Right ventricle myocardium inferior (tissue), 1 donor: ENCODE measurements around the gene GSDMA. TPM values are rescaled to one million over a fixed set of nuclear protein-coding genes. Genes with fewer than 3 reads are reported as not detected.
"Not testable (repeated sequence)": the region's sequence is repeated elsewhere in the genome, so short reads cannot be mapped to it uniquely, and the experiment has no call there.

Experiments used
- ATAC-seq: fragments of 200-7000 bp; cut with Tn5 transposase; one replicate; pipeline ENCODE4 v1.9.1; 2020; ENCODE audit warnings: mild to moderate bottlenecking, moderate library complexity
- DNase-seq: peaks from one replicate; pipeline ENCODE4 v3.0.0; 2021; ENCODE audit errors: missing footprints
- intact Hi-C: fragments of 100-400 bp; cut with DNase I; formaldehyde crosslinking; loops from one replicate; pipeline ENCODE4 v1.11.0; 2022
- total RNA-seq: library from RNA; stranded (reverse); fragmentation: NEBNext Ultra II Directional; extraction: Animal tissue kit (Norgen Biotek cat#: 25700); gene quantifications from one replicate; pipeline ENCODE4 v1.2.1, GENCODE V29; 2021
- donor health status: DM: no; HTN: yes; CAD: no; lungs with severe emphysema.

Gene GSDMA
- total RNA-seq, 1 donor from 2014 or later: 1.4 TPM

DNA sequence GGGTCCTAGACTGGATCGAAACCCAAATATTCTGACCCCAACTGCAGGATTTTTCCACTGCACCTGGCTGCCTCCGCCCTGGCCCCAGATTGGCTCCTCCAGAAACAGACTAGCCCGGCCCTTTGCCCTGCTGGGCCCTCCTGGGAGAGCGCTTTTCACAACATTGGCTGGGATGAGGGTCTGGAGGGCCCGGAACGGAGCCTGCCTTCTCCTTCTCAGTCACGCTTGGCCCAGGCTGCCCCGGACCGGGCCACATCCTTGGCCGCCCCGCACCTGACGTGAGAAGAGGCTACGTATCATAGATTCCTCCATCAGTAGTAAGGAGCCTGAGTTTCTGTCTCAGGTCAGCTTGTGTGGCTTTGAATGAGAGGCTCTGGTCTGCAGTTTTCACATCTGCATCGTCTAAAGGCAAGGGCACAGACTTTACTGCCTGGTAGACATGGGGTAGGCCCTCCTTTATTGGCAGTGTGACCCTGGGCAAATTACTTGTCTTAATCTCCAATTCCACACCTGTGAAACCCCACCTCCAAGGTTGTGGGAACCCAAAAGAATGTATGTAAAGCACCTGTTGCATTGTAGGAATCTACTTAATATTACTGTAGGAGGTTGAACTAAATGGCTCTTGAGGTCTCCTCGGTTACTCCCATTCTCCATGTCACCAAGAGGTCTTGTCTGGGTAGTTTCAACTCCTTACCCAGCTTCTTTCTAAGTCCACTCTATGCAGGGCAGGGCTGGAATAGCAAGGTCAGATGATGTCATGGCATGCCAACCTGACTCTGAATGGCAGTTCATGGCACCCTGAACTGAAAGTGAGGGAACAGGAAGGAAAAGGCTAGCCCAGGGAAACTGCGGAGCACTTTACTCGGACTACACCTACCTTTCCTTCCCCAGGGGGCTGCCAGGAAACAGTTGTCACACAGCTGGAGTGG, 34.6 kb upstream of the GSDMA start:
- peak; percentile 81 for DNase-seq
- intact Hi-C loops: loop anchor here (2.0 kb wide), 1 partner anchor 53 kb away; the partner anchor contains the start of gene PSMD3
- ATAC-seq: peak; percentile 56

DNA sequence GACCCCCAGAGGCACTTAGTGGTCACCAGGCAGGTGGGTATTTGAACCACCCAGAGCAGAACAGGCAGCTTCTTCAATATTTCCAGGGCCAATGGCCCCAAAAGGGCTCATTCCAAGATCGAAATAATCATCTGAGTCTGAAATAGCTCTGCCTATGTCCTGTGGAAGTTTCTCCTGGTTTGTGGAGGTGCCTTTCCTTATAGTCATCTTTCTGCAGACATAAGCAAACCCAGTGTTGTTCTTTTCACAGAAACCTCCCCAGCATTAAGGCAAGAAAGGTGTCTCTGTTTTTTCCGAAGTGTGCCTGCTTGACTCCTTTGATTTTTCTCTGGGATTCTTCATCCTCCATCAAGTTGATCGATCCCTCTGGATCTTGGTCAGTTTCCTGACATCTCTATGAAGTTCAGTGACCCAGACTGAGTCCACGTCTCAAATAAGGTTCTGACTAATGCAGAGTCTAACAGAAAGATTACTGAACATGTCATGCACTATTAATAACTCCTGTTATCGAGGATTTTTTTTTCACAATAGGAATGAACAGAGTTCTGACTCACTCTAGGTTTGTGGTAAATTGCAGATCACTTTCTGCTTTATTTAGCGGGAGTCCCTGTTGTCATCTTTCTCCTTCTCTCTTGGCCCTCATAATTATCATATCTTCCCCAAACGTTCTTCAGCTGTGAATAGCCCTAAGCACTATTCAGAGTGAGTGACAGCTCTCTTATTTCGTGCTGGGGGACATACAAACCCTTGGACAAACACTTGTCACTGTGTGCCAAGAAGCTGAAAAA, 33.8 kb upstream of the GSDMA start:
- DNase-seq (no peak), ATAC-seq (peak; percentile 20)

DNA sequence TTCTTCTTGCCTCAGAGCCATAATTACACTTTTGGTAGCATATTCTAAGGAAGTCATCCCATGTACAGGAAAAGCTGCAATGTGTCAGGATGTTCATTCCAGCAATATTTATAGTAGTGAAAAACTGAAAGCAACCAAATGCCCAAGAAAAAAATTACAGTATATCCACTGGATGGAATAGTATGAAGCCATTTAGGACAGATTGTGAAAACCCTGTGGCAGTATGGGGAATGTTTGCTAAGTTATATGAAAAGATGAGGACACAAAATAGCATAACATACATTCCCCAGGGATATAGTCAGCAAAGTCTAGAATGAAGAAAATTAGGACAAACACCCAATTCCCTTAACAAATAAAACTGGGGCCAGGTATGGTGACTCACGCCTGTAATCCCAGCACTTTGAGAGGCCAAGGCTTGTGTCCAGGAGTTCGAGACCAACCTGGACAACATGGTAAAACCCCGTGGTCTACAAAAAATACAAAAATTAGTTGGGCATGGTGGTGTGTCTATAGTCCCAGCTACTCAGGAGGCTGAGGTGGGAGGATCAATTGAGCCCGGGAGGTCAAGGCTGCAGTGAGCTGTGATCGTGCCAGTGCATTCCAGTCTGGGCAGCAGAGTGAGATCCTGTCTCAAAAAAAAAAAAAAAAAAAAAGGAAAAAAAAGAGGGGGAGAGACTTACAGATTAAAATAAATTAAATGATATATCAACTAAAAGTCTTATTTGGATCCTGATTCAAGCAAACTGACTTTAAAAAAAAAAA, 33.0 kb upstream of the GSDMA start:
- ATAC-seq (no peak), DNase-seq (no peak)
- intact Hi-C loops: loop anchor here (1.0 to 2.0 kb wide), 2 partner anchors 22 to 51 kb away; partner anchors contain the start of gene PSMD3

More for the DNA sequence above, 33.8 kb upstream of the GSDMA start:
- intact Hi-C loops: loop anchor here (1.0 to 2.0 kb wide), 2 partner anchors 23 to 52 kb away; partner anchors contain the start of gene PSMD3

DNA sequence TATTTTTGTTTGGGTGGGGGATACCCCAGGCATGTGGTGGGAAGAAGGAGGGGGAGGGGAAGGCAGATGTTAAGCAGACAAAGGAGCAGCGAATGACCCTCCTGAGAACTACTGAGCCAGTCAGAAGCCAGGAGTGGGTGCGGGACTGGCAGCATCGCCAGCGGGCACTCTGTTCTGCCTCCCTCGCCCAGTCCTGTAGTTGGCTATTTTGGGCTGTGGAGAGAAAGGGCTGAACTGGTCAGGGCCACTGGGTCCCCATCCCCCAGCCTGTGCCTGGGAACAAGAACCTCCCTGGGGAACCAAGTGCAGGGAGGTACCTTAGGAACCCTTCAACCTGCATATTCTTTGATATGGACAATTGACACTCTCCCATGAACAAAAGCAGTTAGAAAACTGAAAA, 28.9 kb upstream of the GSDMA start:
- DNase-seq: no peak
- peak; percentile 83 for ATAC-seq
- intact Hi-C loops: no loop called here

DNA sequence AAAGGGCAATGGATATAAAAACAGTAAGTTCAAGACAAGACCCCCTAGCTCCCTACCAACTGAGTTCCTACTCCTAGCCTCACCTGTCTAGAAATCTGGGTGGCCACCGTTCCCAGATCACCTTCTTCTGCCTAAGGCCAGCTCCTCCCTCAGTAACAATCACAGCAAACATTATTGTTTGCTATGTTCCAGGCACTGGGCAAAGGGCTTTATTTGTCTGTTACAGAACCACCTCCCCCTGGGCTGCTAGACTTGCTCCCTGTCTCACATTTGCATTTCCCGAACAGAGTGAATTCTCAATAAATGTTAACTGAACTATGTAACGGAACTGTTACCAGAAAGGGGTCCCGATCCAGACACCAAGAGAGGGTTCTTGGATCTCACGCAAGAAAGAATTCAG, 28.5 kb upstream of the GSDMA start:
- DNase-seq (no peak), ATAC-seq (no peak)
- intact Hi-C loops: no loop called here

DNA sequence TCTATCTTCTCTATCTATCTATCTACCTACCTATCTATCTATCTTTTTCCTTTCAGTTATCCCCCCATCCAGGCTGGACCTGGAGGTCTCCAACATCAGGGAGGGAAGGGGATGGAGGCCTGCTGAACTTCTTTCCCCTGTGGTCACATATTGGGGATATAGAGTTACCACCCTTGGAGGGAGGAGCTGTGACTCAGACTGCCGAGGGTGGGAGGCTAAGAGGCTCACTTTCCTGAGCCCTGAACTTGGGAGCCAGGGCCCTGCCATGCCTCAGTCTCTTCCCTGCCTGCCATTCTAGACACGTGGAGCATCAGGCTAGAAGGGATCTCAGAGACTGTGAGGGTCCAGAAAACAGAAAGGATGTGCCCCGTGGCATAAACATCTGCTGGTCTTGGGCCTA, 26.9 kb upstream of the GSDMA start:
- intact Hi-C loops: no loop called here
- ATAC-seq (no peak), DNase-seq (no peak)

DNA sequence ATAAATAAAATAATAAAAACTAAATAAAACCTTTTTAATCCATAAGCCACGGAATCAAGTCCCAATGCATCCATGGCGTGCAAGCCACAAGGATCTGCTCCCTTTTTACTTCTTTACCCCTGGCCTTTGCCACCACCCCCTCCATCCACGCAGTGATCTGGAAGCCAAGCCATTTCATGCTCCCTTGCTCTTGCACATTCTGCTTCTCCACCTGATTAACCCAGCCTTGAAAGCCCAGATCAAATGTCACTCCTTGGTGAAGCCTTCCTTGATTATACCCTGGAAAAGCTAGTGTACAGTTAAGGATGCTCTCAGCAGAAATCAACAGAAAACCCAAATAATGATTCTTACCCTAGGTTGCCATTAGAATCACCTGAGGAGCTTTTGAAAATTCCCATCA, 25.4 kb upstream of the GSDMA start:
- intact Hi-C loops: no loop called here
- ATAC-seq (no peak), DNase-seq (no peak)

DNA sequence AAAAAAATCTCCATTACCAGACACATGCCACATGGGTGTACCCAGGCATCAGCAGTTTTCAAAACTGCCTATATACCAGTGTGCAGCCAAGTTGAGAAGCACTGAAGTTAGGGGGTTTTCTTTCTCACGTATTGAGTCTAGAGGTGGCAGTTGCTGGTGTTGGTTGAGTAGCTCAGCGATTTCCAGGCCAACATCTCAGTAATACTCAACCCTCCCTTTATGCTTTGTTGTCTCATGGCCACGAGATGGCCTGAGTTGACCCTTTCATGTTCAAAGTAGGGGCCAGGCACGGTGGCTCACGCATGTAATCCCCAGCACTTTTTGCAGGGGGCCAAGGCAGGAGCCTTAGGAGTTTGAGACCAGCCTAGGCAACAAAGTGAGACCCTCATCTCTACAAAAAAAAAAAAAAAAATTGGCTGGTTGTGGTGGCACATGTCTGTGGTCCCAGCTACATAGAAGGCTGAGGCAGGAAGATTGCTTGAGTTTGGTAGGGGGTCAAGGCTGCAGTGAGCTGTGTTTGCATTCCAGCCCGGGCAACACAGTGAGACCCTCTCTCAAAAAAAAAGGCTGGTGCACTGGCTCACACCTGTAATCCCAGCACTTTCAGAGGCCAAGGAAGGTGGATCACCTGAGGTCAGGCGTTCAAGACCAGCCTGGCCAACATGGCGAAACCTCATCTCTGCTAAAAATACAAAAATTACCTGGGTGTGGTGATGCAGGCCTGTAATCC, 24.5 kb upstream of the GSDMA start:
- ATAC-seq (no peak), DNase-seq (peak; percentile 53)
- intact Hi-C loops: no loop called here

DNA sequence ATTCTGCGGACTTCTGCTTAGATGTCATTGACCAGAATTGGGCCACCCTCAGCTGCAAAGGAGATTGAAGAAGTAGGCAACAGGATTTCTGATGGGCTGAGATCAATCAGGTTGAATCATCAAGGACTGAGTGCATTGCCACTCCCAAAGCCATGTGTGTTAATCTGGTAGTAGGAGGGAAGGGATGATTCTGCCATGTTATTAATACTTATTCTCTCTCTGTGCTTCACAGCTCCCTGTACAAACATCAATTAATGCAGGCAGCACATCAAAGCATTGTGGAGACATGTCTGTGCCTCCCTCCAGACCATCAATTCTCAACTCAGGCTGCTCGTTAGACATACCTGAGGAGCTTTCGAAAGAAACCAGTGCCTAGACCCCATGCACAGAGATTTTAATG, 23.7 kb upstream of the GSDMA start:
- DNase-seq: no peak
- intact Hi-C loops: no loop called here
- ATAC-seq: no peak

DNA sequence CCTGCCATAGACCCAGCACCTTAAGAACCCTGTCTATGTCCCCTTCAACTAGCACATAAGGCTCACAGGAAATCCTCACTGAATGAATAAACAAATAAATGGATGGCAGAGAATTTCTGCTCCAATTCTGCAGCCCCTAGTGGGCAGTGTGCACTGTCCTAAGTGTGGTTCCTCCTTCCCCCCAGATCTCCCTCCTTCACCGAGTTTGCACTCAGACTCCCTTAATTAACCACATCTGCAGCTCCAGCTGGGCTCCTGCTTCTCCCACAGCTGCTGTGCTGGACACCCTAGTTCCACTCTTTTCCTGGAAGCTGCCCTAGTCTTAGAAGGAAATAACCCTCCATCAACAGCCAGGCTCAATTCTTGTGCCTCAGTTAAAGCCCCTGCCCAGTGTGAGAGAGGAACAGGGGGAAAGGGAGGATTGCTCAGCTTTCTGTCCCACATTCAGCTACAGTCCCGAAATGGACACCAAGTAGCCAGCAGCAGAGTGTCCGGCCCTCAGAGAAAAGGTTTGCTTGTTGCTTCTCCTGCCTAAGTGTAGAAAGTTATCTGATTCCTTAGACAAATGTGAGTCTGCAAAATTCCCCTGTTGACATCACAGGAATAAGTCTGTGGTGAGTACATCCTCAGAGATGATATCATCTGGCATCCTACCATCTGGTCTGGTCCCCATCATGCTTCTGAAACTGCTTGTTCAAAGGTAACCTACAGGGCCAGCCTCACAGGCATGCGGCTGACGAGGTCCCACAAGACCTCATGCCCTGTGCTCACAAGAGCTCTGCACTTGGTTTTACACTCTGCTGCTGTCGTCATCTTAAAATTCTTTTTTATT, 23.0 kb upstream of the GSDMA start:
- intact Hi-C loops: no loop called here
- DNase-seq (peak; percentile 32), ATAC-seq (peak; percentile 74)

DNA sequence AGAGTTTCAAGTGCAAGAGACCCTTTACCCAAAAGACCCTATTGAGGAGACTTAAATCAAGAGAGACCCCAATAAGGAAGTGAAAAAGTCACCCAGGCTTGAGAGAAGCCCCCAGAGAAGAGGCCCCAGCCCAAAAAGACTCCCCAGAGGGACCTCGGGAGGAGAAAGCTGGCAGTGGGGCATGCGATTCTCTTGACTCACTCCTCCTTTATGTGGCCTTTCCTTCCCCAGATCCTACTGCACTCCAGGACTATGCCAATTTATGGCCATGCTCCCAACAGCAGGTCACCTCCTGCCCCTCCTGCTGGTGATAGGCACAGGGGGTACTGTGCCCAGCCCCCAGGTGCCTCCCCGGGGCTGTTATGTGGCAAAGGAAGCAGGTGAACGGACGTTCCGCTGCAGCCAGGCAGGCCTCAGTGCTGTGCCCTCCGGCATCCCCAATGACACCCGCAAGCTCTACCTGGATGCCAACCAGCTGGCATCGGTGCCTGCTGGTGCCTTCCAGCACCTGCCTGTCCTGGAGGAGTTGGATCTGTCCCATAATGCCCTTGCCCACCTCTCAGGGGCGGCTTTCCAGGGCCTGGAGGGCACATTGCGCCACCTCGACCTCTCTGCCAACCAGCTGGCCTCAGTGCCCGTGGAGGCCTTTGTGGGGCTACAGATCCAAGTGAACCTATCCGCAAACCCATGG, 19.0 kb upstream of the GSDMA start:
- intact Hi-C loops: no loop called here
- ATAC-seq (no peak), DNase-seq (peak; percentile 48)

DNA sequence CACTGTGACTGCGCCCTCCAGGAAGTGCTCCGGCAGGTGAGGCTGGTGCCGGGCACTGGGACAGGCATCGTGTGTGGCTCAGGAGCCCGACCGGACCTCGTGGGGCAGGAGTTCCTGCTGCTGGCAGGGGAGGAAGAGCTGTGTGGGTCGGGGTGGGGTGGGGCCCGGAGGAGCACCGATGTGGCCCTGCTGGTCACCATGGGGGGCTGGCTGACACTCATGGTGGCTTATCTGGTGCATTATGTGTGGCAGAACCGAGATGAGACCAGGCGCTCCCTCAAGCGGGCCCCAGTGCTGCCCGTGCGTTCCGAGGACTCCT, 18.5 kb upstream of the GSDMA start:
- intact Hi-C loops: no loop called here
- ATAC-seq (no peak), DNase-seq (peak; percentile 18)

DNA sequence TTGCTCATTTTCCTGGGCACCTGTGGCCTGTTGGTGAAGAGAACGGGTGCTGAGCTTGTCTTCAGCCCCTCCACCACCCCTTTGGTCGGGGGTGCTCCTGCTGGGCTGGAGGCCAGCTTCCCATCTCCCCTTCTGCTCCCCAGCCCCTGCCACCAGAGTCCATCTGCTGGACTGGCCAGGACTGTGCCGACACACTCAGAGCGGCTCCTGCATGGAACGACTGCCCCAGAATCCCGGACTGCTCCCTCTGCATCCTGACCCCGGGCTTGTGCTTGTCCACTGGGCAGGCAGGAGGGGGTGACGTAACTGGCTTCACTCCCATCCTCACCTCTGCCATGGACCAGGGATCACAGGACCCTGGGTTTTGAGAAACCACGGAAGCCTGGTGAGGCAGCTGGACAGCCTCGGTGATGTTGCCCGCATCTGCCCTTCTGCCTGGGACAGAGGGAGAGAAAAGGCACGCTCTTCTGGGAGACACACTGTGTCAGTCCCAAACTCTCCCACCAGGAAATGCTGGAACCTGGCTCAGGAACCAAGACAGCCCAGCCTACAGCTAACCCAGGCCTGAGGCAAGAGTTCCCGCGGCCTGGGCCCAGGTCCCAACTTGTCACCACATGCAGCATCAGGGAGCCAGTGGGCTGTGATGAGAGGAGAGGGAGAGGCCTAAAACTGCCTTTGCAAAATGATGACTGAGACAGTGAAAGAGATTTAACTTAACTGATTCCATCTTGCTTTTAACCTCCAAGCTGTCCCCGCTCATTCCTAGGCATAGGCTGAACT, 16.1 kb upstream of the GSDMA start:
- ATAC-seq (no peak), DNase-seq (no peak)
- intact Hi-C loops: no loop called here

DNA sequence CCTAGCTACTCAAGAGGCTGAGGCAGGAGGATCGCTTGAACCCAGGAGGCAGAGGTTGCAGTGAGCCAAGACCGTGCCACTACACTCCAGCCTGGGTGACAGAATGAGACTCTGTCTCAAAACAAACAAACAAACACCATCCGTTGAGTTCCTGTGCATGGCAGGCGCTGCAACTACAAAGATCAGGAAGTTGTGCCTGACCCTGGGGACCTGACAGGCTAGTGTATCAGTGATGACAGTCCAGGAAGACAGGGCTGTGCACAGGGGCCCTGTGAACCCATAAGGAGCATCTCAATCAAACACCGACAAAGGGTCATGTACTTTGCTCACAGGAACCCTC, 14.3 kb upstream of the GSDMA start:
- DNase-seq, ATAC-seq, intact Hi-C loops: not testable (repeated sequence)

DNA sequence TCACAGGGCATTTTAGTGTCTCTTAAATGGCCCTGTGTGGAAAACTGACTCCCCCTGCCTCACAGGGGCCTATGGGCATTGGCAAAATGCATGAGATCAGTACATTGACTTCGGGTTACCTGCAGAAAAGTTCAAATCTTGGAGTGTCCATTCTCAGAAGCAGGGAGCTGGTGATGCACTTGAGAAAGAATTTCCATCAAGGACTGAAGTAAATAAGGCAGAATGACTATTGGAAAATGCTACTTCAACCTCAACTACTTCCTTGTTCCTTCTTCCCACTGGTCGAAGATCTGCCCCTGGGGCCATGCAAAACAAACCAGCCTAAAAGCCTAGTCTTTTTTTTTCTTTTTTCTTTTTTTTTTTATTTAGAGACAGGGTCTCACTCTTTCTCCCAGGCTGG, 13.8 kb upstream of the GSDMA start:
- DNase-seq: no peak
- intact Hi-C loops: no loop called here
- ATAC-seq: no peak

DNA sequence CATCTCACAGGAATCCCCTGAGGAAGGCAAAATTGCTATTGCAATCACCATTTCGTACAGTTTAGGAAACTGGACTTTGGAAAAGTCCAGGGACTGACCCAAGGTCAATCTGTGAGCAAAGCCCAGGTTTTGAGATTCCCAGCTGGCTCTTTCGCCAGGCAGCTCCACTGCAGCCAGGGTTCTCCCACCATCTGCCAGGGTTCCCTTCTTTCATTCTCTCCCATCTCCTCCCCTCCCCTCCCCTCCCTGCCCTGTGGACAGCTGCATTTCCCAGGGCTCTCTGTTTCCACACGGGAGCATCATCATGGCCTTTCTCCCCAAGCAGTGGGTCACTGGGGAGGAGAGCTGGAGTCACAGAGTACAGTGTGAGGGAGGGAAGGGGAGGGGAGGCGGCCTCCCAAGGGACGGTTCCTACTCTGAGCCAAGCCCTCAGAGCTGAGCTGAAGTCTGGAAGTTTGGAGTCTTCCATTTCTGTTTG, 11.9 kb upstream of the GSDMA start:
- intact Hi-C loops: loop anchor here (10.0 kb wide), 1 partner anchor 196 kb away; no protein-coding TSS in a partner anchor
- DNase-seq (no peak), ATAC-seq (no peak)
